ENCODE results near the gene RETREG2. TPM values are rescaled to one million over a fixed set of nuclear protein-coding genes. Genes with fewer than 3 reads are reported as not detected.

The RETREG2 gene
- total and polyA plus RNA-seq, 2 of the 8 experiments (the other 6 are each of a cell fraction or from before 2014, with no cell fraction given) = 51.3 to 67.4 TPM

- TF ChIP-seq PHF8 (conservative IDR thresholded peaks at IDR 0.05; ENCODE audit: low read depth, low read length) (peak; percentile 56), MAFK (IDR thresholded peaks at IDR 0.05; ENCODE audit: low read depth, low read length) (no peak), CEBPB (IDR thresholded peaks at IDR 0.05; ENCODE audit: low read depth, low read length) (no peak), SIX5 (IDR thresholded peaks at IDR 0.05; ENCODE audit: low read depth, low read length) (no peak), RBBP5 (IDR thresholded peaks at IDR 0.05; ENCODE audit: borderline replicate concordance, low read depth, low read length) (no peak), BACH1 (IDR thresholded peaks at IDR 0.05; ENCODE audit: low read length) (no peak), TEAD4 (IDR thresholded peaks at IDR 0.05; ENCODE audit: low read depth, low read length) (no peak), KDM1A (IDR thresholded peaks at IDR 0.05; ENCODE audit: borderline replicate concordance, low read length) (no peak), CBX5 (IDR thresholded peaks at IDR 0.05; ENCODE audit: low read depth, low read length) (no peak), CHD7 (IDR thresholded peaks at IDR 0.05; ENCODE audit: insufficient replicate concordance, low read length) (no peak), KDM5A (IDR thresholded peaks at IDR 0.05; ENCODE audit: low read length) (peak; percentile 43; the same call in 1 of the 2 replicates)
Observed at GRCh38 chr2:219178377-219179175, 501 bp downstream of the RETREG2 start (continued).

Data from H1 (cell line).